ENCODE data around the gene SLC10A6.

DNA sequence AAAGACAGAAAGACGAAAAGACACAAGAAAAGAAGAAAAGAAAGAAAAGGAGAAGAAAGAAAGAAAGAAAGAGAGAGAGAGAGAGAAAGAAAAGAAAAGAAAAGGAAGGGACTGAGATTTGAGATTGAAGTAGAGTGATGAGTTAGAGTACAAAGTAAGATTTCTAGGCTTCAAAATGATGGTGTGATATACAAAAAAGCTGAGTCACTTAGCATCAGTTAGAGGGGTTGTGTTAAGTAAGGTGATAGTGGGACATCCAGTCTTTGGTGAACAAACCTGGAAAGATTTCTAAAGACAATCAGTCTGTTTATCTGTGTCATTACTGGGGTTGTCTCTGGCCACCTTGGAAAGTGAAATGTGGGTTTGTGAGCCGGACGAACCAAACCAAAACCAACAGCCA is 13.5 kb downstream of the SLC10A6 start:
- TF ChIP-seq EZH2 (IDR thresholded peaks at IDR 0.05; ENCODE audit: borderline replicate concordance, low read depth, low read length, poor library complexity, severe bottlenecking), result no peak
- TF ChIP-seq, protein P1, sequence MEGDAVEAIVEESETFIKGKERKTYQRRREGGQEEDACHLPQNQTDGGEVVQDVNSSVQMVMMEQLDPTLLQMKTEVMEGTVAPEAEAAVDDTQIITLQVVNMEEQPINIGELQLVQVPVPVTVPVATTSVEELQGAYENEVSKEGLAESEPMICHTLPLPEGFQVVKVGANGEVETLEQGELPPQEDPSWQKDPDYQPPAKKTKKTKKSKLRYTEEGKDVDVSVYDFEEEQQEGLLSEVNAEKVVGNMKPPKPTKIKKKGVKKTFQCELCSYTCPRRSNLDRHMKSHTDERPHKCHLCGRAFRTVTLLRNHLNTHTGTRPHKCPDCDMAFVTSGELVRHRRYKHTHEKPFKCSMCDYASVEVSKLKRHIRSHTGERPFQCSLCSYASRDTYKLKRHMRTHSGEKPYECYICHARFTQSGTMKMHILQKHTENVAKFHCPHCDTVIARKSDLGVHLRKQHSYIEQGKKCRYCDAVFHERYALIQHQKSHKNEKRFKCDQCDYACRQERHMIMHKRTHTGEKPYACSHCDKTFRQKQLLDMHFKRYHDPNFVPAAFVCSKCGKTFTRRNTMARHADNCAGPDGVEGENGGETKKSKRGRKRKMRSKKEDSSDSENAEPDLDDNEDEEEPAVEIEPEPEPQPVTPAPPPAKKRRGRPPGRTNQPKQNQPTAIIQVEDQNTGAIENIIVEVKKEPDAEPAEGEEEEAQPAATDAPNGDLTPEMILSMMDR (conservative IDR thresholded peaks at IDR 0.05; ENCODE audit: low read depth, low read length), result no peak
